HepG2 (cell line): Measurements from ENCODE around the gene ADAMTS16. TPM values are rescaled to one million over a fixed set of nuclear protein-coding genes. Genes with fewer than 3 reads are reported as not detected.

Source experiments
- ATAC-seq: fragments of 200-7000 bp; cut with Tn5 transposase; 3 replicates; pipeline ENCODE4 v1.9.1; 2020; ENCODE audit warnings: mild to moderate bottlenecking, moderate library complexity
- BruUV-seq: library from RNA; stranded (reverse); fragments of 400-500 nt; replicated peaks from 2 replicates; lab custom pipeline; 2021; lab: Mats Ljungman, UMichigan
- CTCF ChIA-PET: fragments of 300-600 bp; formaldehyde crosslinking; extraction: SDS; loops from one replicate; lab custom pipeline; 2021; ENCODE audit warnings: low total read pairs, inconsistent platforms, low intra/inter-chr PET ratio; lab: Yijun Ruan, JAX
- POLR2A ChIA-PET: fragments of 350-600 bp; sonication (Branson Sonifier 250); formaldehyde crosslinking; loops from one replicate; lab custom pipeline; 2020; ENCODE audit warnings: antibody characterized with exemption, inconsistent platforms; lab: Yijun Ruan, JAX
- DNase-seq: peaks from one replicate; pipeline ENCODE4 v3.0.0-alpha.2; 2015; ENCODE audit warnings: low spot score
- FAIRE-seq: peaks from 3 replicates; lab custom pipeline; 2011; peaks lifted over from hg19 to GRCh38; lab: Jason Lieb, UNC
- H2AFZ ChIP-seq: one replicate; pipeline ENCODE4 v1.6.1; 2011; ENCODE audit warnings: low read length, inconsistent platforms
- H3K27ac ChIP-seq: fragments of 300-600 bp; 3 replicates; pipeline ENCODE4 v1.8.0; 2011; ENCODE audit warnings: mixed run types, mild to moderate bottlenecking, mixed read lengths, low read length, inconsistent platforms; ENCODE audit not compliant: insufficient read depth; ENCODE audit errors: extremely low read length
- H3K27me3 ChIP-seq, 2 experiments: fragments of 200-600 bp in 1 of 2; 2 replicates in 1 of 2; 3 replicates in 1 of 2; pipeline versions ENCODE4 v1.6.0 to v1.8.0; 2011; ENCODE audit warnings: low read length in 2 of 2, mild to moderate bottlenecking in 2 of 2, moderate library complexity in 2 of 2, inconsistent platforms in 1 of 2; ENCODE audit not compliant: insufficient read depth in 2 of 2, control insufficient read depth in 1 of 2
- H3K36me3 ChIP-seq, 2 experiments: fragments of 200-600 bp in 1 of 2; replicated peaks in 1 of 2; 2 replicates in 1 of 2; 3 replicates in 1 of 2; pipeline versions ENCODE4 v1.5.1 to v1.8.0; 2011; ENCODE audit warnings: low read length in 2 of 2, inconsistent platforms in 1 of 2; ENCODE audit not compliant: insufficient read depth in 2 of 2, control insufficient read depth in 1 of 2
- H3K4me1 ChIP-seq: 2 replicates; pipeline ENCODE4 v1.5.1; 2012; ENCODE audit warnings: low read length, inconsistent platforms; ENCODE audit not compliant: insufficient read depth
- H3K4me2 ChIP-seq: 2 replicates; pipeline ENCODE4 v1.6.0; 2011; ENCODE audit warnings: low read depth, low read length, inconsistent platforms
- H3K4me3 ChIP-seq, 3 experiments: fragments of 200-600 bp in 1 of 3; sonication (generic), shearing (Covaris generic) in 1 of 3; replicated peaks in 1 of 3; 2 replicates each; pipeline ENCODE4 v1.5.1; 2011 to 2016; ENCODE audit warnings: low read length in 3 of 3, inconsistent platforms in 2 of 3, low read depth in 2 of 3, mild to moderate bottlenecking in 2 of 3, control low read depth in 1 of 3, mixed read lengths in 1 of 3; ENCODE audit not compliant: insufficient read depth in 1 of 3
- H3K79me2 ChIP-seq: one replicate; pipeline ENCODE4 v1.6.1; 2011; ENCODE audit warnings: low read length, inconsistent platforms; ENCODE audit not compliant: insufficient read depth
- H3K9ac ChIP-seq: 2 replicates; pipeline ENCODE4 v1.6.0; 2011; ENCODE audit warnings: mild to moderate bottlenecking, low read depth, low read length, inconsistent platforms; ENCODE audit not compliant: insufficient read depth
- H3K9me3 ChIP-seq: 2 replicates; pipeline ENCODE4 v1.5.1; 2012; ENCODE audit warnings: mild to moderate bottlenecking, low read length
- H4K20me1 ChIP-seq: 2 replicates; pipeline ENCODE4 v1.6.0; 2011; ENCODE audit warnings: inconsistent platforms, mild to moderate bottlenecking, low read length, moderate library complexity; ENCODE audit not compliant: insufficient read depth
- BRD4 ChIP-seq: sonication (generic); formaldehyde crosslinking; IDR thresholded peaks from 2 replicates; pipeline ENCODE4 v1.4.0; 2020; ENCODE audit warnings: missing genetic modification reagents
- FOXP1 ChIP-seq, 2 experiments: fragments of 450-650 bp in 1 of 2; IDR thresholded peaks; 2 replicates each; pipeline ENCODE4 v1.6.1; 2017 to 2018; ENCODE audit warnings: antibody characterized with exemption in 1 of 2
- MAFK ChIP-seq, 2 experiments: IDR thresholded peaks in 1 of 2; conservative IDR thresholded peaks in 1 of 2; 2 replicates each; pipeline ENCODE4 v1.6.1; 2011; ENCODE audit warnings: improper control_type of control experiment in 2 of 2, low read length in 2 of 2
- MTA3 ChIP-seq: sonication (generic); formaldehyde crosslinking; IDR thresholded peaks from 2 replicates; pipeline ENCODE4 v1.4.0; 2020; ENCODE audit warnings: missing genetic modification reagents
- MXI1 ChIP-seq: IDR thresholded peaks from 3 replicates; pipeline ENCODE4 v1.6.1; 2012; ENCODE audit warnings: low read depth, low read length, inconsistent platforms, borderline replicate concordance
- NFIC ChIP-seq: IDR thresholded peaks from 2 replicates; pipeline ENCODE4 v1.6.1; 2012; ENCODE audit warnings: mild to moderate bottlenecking, low read length, inconsistent platforms
- PHF21A ChIP-seq: sonication (generic); formaldehyde crosslinking; IDR thresholded peaks from 2 replicates; pipeline ENCODE4 v1.5.0; 2020; ENCODE audit warnings: mild to moderate bottlenecking, missing genetic modification reagents
- RNF2 ChIP-seq: fragments of 450-650 bp; conservative IDR thresholded peaks from 2 replicates; pipeline ENCODE4 v1.6.1; 2016; ENCODE audit warnings: low read depth
- RXRA ChIP-seq: sonication (generic); formaldehyde crosslinking; IDR thresholded peaks from 2 replicates; pipeline ENCODE4 v1.5.1; 2020; ENCODE audit warnings: missing genetic modification reagents
- SIN3A ChIP-seq: IDR thresholded peaks from 2 replicates; pipeline ENCODE4 v1.6.1; 2011; ENCODE audit warnings: low read depth, mild to moderate bottlenecking, control low read depth, low read length, borderline replicate concordance
- SRF ChIP-seq: IDR thresholded peaks from 2 replicates; pipeline ENCODE4 v1.6.1; 2011; ENCODE audit warnings: mild to moderate bottlenecking, low read depth, low read length, moderate library complexity
- THAP8 ChIP-seq: sonication (generic); formaldehyde crosslinking; IDR thresholded peaks from 2 replicates; pipeline ENCODE4 v1.5.1; 2020; ENCODE audit warnings: missing genetic modification reagents, mild to moderate bottlenecking, borderline replicate concordance
- TIGD3 ChIP-seq: sonication (generic); formaldehyde crosslinking; IDR thresholded peaks from 2 replicates; pipeline ENCODE4 v1.5.1; 2020; ENCODE audit warnings: mild to moderate bottlenecking, missing genetic modification reagents, borderline replicate concordance
- XBP1 ChIP-seq: sonication (generic); formaldehyde crosslinking; IDR thresholded peaks from 2 replicates; pipeline ENCODE4 v1.5.0; 2020; ENCODE audit warnings: missing genetic modification reagents
- ZBTB1 ChIP-seq: sonication (generic); formaldehyde crosslinking; IDR thresholded peaks from 2 replicates; pipeline ENCODE4 v1.4.0; 2020; ENCODE audit warnings: missing genetic modification reagents, borderline replicate concordance
- ZHX1 ChIP-seq: sonication (generic); formaldehyde crosslinking; IDR thresholded peaks from 2 replicates; pipeline ENCODE4 v1.8.1; 2022; ENCODE audit warnings: low read depth, mild to moderate bottlenecking, missing genetic modification reagents
- ZMAT5 ChIP-seq: sonication (generic); formaldehyde crosslinking; IDR thresholded peaks from 2 replicates; pipeline ENCODE4 v1.5.0; 2020; ENCODE audit warnings: mild to moderate bottlenecking, low read depth, missing genetic modification reagents, borderline replicate concordance
- ZNF235 ChIP-seq: sonication (generic); formaldehyde crosslinking; IDR thresholded peaks from 2 replicates; pipeline ENCODE4 v1.8.1; 2023; ENCODE audit warnings: mild to moderate bottlenecking, missing genetic modification reagents, borderline replicate concordance
- ZNF326 ChIP-seq: sonication (generic); formaldehyde crosslinking; IDR thresholded peaks from 2 replicates; pipeline ENCODE4 v1.4.0; 2020; ENCODE audit warnings: missing genetic modification reagents, borderline replicate concordance
- ZNF781 ChIP-seq: sonication (generic); formaldehyde crosslinking; IDR thresholded peaks from 2 replicates; pipeline ENCODE4 v1.5.1; 2020; ENCODE audit warnings: borderline replicate concordance, mild to moderate bottlenecking, missing genetic modification reagents; ENCODE audit errors: not compliant biosample characterization
- WGBS: methylation state at CpG from one replicate; pipeline ENCODE4 v1.1.6; 2017; ENCODE audit warnings: low lambda C conversion rate; 5-methylcytosine and 5-hydroxymethylcytosine counted together
- in situ Hi-C: cut with HindIII; loops from 2 replicates; pipeline ENCODE4 v1.10.0; 2017; ENCODE audit warnings: low pct_unique_long_range_greater_than_20kb; ENCODE audit not compliant: extremely low pct_ligation_motif_present
- intact Hi-C: fragments of 100-400 bp; cut with micrococcal nuclease; formaldehyde crosslinking; loops from one replicate; pipeline ENCODE4 v1.10.0; 2022; ENCODE audit not compliant: unreplicated experiment
- polyA plus RNA-seq, 8 experiments: library from polyadenylated mRNA; depleted of rRNA in 3 of 8; stranded (reverse) in 7 of 8; unstranded in 1 of 8; fragments of >200 nt; fragmentation: Illumina TruSeq in 4 of 8; extraction: Trizol in 4 of 8; gene quantifications; 2 replicates each; pipeline versions ENCODE4 v1.2.1 to v1.2.3, GENCODE V29; 2011 to 2016; ENCODE audit warnings: low read depth in 4 of 8, missing spikeins in 1 of 8, mixed read lengths in 1 of 8; ENCODE audit not compliant: insufficient read depth in 1 of 8
- total RNA-seq, 5 experiments: library from RNA; depleted of rRNA; stranded (reverse); fragments of >200 nt; fragmentation: Illumina TruSeq; extraction: Trizol; gene quantifications; 2 replicates each; pipeline ENCODE4 v1.2.3, GENCODE V29; 2016; ENCODE audit warnings: low read depth in 1 of 5

Gene ADAMTS16
- total and polyA plus RNA-seq, 2 of the 13 experiments (the other 11 are each of a cell fraction or from before 2014, with no cell fraction given), result 0.02 to 0.03 TPM

- TF ChIP-seq MTA3 (CRISPR knock-in tag) (no peak), RXRA (CRISPR knock-in tag) (no peak), RNF2 (no peak), ZNF781 (CRISPR knock-in tag) (no peak)
- TF ChIP-seq, all 625 proteins: peak for 0
Measured at GRCh38 chr5:5239191-5239590, 99.1 kb downstream of the ADAMTS16 start (continued).

- H2AFZ ChIP-seq, result no peak overlapping the region
- H3K27me3 ChIP-seq, result no peaks in the 10 kb centered on the region; a peak in 1 of 5 replicates
- no peaks in the 10 kb centered on the region for H3K4me1 ChIP-seq
- WGBS, result 37% methylated on average over 6 of the region's 8 CpGs
- no peaks in the 10 kb centered on the region for H4K20me1 ChIP-seq
- no peaks in the 10 kb centered on the region for H3K79me2 ChIP-seq
- no peak for ATAC-seq
- DNase-seq, result no peak
- ChIA-PET POLR2A (no interaction called here), CTCF (no interaction called here)
- no peak overlapping the region for H3K4me2 ChIP-seq
- BruUV-seq, result no TSS peak
- intact Hi-C loops (no loop called here), in situ Hi-C loops (no loop called here)
- H3K27ac ChIP-seq, result no peak overlapping the region
- FAIRE-seq, result no peak
- no peak overlapping the region for H3K9ac ChIP-seq
- no peak overlapping the region for H3K4me3 ChIP-seq
- no peaks in the 10 kb centered on the region for H3K36me3 ChIP-seq
- no peaks in the 10 kb centered on the region for H3K9me3 ChIP-seq
- TF ChIP-seq NFIC (no peak), PHF21A (CRISPR knock-in tag) (no peak), ZMAT5 (CRISPR knock-in tag) (no peak), BRD4 (CRISPR knock-in tag) (no peak), TIGD3 (CRISPR knock-in tag) (no peak), MAFK (conservative IDR thresholded peaks at IDR 0.05 in 1 of 2, IDR thresholded peaks at IDR 0.05 in 1 of 2; ENCODE audit: low read length in 2 of 2) (no peak), XBP1 (CRISPR knock-in tag) (no peak), ZNF235 (no peak), MXI1 (no peak), ZNF326 (CRISPR knock-in tag) (no peak), ZBTB1 (CRISPR knock-in tag) (no peak), THAP8 (CRISPR knock-in tag) (no peak), FOXP1 (IDR thresholded peaks at IDR 0.05) (no peak), FOXP1 (CRISPR knock-in tag; IDR thresholded peaks at IDR 0.05) (no peak), SRF (no peak), ZHX1 (CRISPR knock-in tag) (no peak), SIN3A (no peak)
Measured at GRCh38 chr5:5240234-5240633, 100.1 kb downstream of the ADAMTS16 start.
